ENCODE data around the gene RBMY1F.
"Not testable (repeated sequence)": the region's sequence is repeated elsewhere in the genome, so short reads cannot be mapped to it uniquely, and the experiment has no call there.

The RBMY1F gene

GRCh38 chrY:22182823-22183222, at the start of gene RBMY1F:
TSS of gene RBMY1F (minus strand) at chrY:22182923. CDS start at chrY:22180969, 1,954 bp downstream.
- DNase-seq (ENCODE audit: low read depth), result not testable (repeated sequence)

- not testable (repeated sequence) for DNase-seq (ENCODE audit: low read depth)
Measured at GRCh38 chrY:22151144-22151543, 31.6 kb downstream of the RBMY1F start.

GRCh38 chrY:22141011-22141695, 41.6 kb downstream of the RBMY1F start:
- not testable (repeated sequence) for DNase-seq (ENCODE audit: low read depth)

GRCh38 chrY:22134719-22135118, 48.0 kb downstream of the RBMY1F start:
- DNase-seq (ENCODE audit: low read depth), result not testable (repeated sequence)

GRCh38 chrY:22130494-22130893, 52.2 kb downstream of the RBMY1F start:
- not testable (repeated sequence) for DNase-seq (ENCODE audit: low read depth)
